GM12878 (cell line): ENCODE results near the gene MRTFB.

Source experiments
- NRF1 ChIP-seq: conservative IDR thresholded peaks from 2 replicates; pipeline ENCODE4 v1.6.1; 2011; ENCODE audit warnings: mild to moderate bottlenecking, low read depth, low read length, improper control_type of control experiment
- SRF ChIP-seq, 2 experiments: IDR thresholded peaks; 2 replicates each; pipeline ENCODE4 v1.6.1; 2011; ENCODE audit warnings: low read depth in 2 of 2, low read length in 2 of 2, mild to moderate bottlenecking in 1 of 2, moderate library complexity in 1 of 2
- ZNF274 ChIP-seq: IDR thresholded peaks from one replicate; pipeline ENCODE4 v1.8.0; 2011; ENCODE audit not compliant: insufficient read length, insufficient read depth
- TF ChIP-seq, protein P1 (sequence below): fragments of 450-650 bp; formaldehyde crosslinking; IDR thresholded peaks from 2 replicates; pipeline ENCODE4 v1.4.0; 2022; ENCODE audit warnings: mild to moderate bottlenecking, moderate library complexity
- TF ChIP-seq, protein P2 (sequence below), 3 experiments: IDR thresholded peaks in 2 of 3; conservative IDR thresholded peaks in 1 of 3; 2 replicates each; pipeline ENCODE4 v1.5.1; 2011; ENCODE audit warnings: low read depth in 3 of 3, low read length in 3 of 3, mild to moderate bottlenecking in 3 of 3, control low read depth in 2 of 3, moderate library complexity in 2 of 3, inconsistent platforms in 1 of 3, mixed read lengths in 1 of 3; ENCODE audit not compliant: control insufficient read depth in 2 of 3, insufficient read depth in 1 of 3; ENCODE audit errors: extremely low read depth in 1 of 3

DNA sequence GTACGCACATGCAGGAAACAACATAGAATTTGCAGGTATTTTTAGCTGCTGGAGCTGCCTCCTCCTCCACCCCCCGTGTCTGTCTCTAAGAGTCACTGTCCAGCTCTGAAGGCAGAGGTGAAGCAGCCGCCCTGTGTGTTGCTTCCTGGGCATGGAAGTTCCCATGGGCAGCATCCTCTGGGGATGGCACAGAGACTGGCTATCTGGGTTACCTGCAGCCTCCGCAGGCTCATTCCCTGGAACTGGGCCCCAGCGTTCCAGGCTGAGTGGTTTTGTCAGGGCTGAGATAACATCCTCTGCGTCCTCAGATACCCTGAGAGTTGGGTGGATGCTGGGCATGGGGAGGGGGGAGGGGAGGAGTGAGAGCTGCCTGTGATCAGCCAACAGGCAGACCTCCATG lies 41.5 kb upstream of the MRTFB start:
- TF ChIP-seq, protein P1, sequence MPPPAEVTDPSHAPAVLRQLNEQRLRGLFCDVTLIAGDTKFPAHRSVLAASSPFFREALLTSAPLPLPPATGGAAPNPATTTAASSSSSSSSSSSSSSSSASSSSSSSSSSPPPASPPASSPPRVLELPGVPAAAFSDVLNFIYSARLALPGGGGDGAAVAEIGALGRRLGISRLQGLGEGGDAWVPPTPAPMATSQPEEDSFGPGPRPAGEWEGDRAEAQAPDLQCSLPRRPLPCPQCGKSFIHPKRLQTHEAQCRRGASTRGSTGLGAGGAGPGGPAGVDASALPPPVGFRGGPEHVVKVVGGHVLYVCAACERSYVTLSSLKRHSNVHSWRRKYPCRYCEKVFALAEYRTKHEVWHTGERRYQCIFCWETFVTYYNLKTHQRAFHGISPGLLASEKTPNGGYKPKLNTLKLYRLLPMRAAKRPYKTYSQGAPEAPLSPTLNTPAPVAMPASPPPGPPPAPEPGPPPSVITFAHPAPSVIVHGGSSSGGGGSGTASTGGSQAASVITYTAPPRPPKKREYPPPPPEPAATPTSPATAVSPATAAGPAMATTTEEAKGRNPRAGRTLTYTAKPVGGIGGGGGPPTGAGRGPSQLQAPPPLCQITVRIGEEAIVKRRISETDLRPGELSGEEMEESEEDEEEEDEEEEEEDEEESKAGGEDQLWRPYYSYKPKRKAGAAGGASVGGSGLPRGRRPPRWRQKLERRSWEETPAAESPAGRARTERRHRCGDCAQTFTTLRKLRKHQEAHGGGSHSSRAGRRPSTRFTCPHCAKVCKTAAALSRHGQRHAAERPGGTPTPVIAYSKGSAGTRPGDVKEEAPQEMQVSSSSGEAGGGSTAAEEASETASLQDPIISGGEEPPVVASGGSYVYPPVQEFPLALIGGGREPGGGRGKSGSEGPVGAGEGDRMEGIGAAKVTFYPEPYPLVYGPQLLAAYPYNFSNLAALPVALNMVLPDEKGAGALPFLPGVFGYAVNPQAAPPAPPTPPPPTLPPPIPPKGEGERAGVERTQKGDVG, result no peak
- TF ChIP-seq, protein P2, sequence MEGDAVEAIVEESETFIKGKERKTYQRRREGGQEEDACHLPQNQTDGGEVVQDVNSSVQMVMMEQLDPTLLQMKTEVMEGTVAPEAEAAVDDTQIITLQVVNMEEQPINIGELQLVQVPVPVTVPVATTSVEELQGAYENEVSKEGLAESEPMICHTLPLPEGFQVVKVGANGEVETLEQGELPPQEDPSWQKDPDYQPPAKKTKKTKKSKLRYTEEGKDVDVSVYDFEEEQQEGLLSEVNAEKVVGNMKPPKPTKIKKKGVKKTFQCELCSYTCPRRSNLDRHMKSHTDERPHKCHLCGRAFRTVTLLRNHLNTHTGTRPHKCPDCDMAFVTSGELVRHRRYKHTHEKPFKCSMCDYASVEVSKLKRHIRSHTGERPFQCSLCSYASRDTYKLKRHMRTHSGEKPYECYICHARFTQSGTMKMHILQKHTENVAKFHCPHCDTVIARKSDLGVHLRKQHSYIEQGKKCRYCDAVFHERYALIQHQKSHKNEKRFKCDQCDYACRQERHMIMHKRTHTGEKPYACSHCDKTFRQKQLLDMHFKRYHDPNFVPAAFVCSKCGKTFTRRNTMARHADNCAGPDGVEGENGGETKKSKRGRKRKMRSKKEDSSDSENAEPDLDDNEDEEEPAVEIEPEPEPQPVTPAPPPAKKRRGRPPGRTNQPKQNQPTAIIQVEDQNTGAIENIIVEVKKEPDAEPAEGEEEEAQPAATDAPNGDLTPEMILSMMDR (IDR thresholded peaks at IDR 0.05 in 2 of 3, conservative IDR thresholded peaks at IDR 0.05 in 1 of 3; ENCODE audit: control insufficient read depth in 2 of 3, extremely low read depth in 1 of 3, insufficient read depth in 1 of 3, low read depth in 3 of 3, low read length in 3 of 3), result no peak
- no peak for TF ChIP-seq ZNF274
- no peak for TF ChIP-seq SRF (IDR thresholded peaks at IDR 0.05; ENCODE audit: low read depth in 2 of 2, low read length in 2 of 2)
- no peak for TF ChIP-seq NRF1
